Sigmoid colon (tissue), 7 donors: ENCODE results near the gene PPP2R2C. TPM values are rescaled to one million over a fixed set of nuclear protein-coding genes. Genes with fewer than 3 reads are reported as not detected.

Source experiments
- DNase-seq: peaks from one replicate; pipeline ENCODE4 v3.0.0-alpha.2; 2019
- H3K27ac ChIP-seq, 4 donors: fragments of 200-600 bp; sonication (generic); one replicate each; pipeline ENCODE4 v1.5.1; 2016 to 2019; ENCODE audit warnings: mild to moderate bottlenecking in 1 of 4
- H3K27me3 ChIP-seq, 3 donors: fragments of 200-600 bp; sonication (generic); one replicate each; pipeline ENCODE4 v1.5.1; 2019; ENCODE audit warnings: mild to moderate bottlenecking in 1 of 3
- H3K36me3 ChIP-seq, 4 donors: fragments of 200-600 bp; sonication (generic); one replicate each; pipeline ENCODE4 v1.5.1; 2016 to 2019
- H3K4me1 ChIP-seq, 4 donors: fragments of 200-600 bp; sonication (generic); one replicate each; pipeline ENCODE4 v1.5.1; 2017 to 2019
- H3K4me3 ChIP-seq, 4 donors: fragments of 200-600 bp; sonication (generic); one replicate each; pipeline ENCODE4 v1.5.1; 2017 to 2019; ENCODE audit warnings: mild to moderate bottlenecking in 2 of 4, moderate library complexity in 1 of 4
- H3K9me3 ChIP-seq, 4 donors: fragments of 200-600 bp in 3 of 4; sonication (generic) in 3 of 4; one replicate each; pipeline versions ENCODE4 v1.5.1 to v1.6.1; 2013 to 2019
- EP300 ChIP-seq, 4 donors: sonication (generic); formaldehyde crosslinking; IDR thresholded peaks; one replicate each; pipeline ENCODE4 v1.6.1; 2017; ENCODE audit warnings: antibody characterized with exemption in 4 of 4
- POLR2A ChIP-seq, 2 donors: fragments of 450-650 bp; IDR thresholded peaks; one replicate each; pipeline ENCODE4 v1.6.1; 2016; ENCODE audit warnings: antibody characterized with exemption in 2 of 2, mild to moderate bottlenecking in 2 of 2, moderate library complexity in 2 of 2
- POLR2AphosphoS5 ChIP-seq, 4 donors: sonication (generic); formaldehyde crosslinking; IDR thresholded peaks; one replicate each; pipeline ENCODE4 v1.6.1; 2017; ENCODE audit warnings: antibody characterized with exemption in 4 of 4
- WGBS, 2 donors: extraction: QIAGEN DNeasy Blood & Tissue Kit; methylation state at CpG; one replicate each; pipeline ENCODE4 v1.1.7; 2013; 5-methylcytosine and 5-hydroxymethylcytosine counted together
- intact Hi-C: fragments of 100-400 bp; cut with DNase I; formaldehyde crosslinking; loops from one replicate; pipeline ENCODE4 v1.15.1; 2023
- polyA plus RNA-seq, 3 donors: library from polyadenylated mRNA; stranded (reverse); fragments of 200-250 nt; gene quantifications; one replicate each; pipeline ENCODE4 v1.2.3, GENCODE V29; 2013
- total RNA-seq, 4 donors: library from RNA; depleted of rRNA; stranded (reverse); fragments of >200 nt; gene quantifications; one replicate each; pipeline ENCODE4 v1.1.0, GENCODE V29; 2016
- TF ChIP-seq, protein P1 (sequence below), 4 experiments: fragments of 450-650 bp in 3 of 4; fragments of 200-600 bp in 1 of 4; IDR thresholded peaks; one replicate each; pipeline ENCODE4 v1.5.1; 2016 to 2019; ENCODE audit warnings: antibody characterized with exemption in 4 of 4, mild to moderate bottlenecking in 3 of 4, moderate library complexity in 2 of 4
- donor health status: healthy with polysubstance abuse.
- donor health status: Bipolar disorder and iron deficiency.
- donor health status: healthy.

The PPP2R2C gene
- total and polyA plus RNA-seq, 7 donors, result 0.49 to 2.8 (median 1.1) TPM; not detected in 2

GRCh38 chr4:6468376-6468775, 4.0 kb downstream of the PPP2R2C start:
- no peaks in the 10 kb centered on the region for H3K9me3 ChIP-seq
- no peak overlapping the region for H3K27ac ChIP-seq
- intact Hi-C loops, result no loop called here
- H3K4me1 ChIP-seq, result peaks cover 0 to 21% (median 20%) of the 10 kb centered on the region in 4 donors
- no peak for TF ChIP-seq POLR2AphosphoS5 (IDR thresholded peaks at IDR 0.05)
- no peak for TF ChIP-seq EP300 (IDR thresholded peaks at IDR 0.05)
- TF ChIP-seq, protein P1, sequence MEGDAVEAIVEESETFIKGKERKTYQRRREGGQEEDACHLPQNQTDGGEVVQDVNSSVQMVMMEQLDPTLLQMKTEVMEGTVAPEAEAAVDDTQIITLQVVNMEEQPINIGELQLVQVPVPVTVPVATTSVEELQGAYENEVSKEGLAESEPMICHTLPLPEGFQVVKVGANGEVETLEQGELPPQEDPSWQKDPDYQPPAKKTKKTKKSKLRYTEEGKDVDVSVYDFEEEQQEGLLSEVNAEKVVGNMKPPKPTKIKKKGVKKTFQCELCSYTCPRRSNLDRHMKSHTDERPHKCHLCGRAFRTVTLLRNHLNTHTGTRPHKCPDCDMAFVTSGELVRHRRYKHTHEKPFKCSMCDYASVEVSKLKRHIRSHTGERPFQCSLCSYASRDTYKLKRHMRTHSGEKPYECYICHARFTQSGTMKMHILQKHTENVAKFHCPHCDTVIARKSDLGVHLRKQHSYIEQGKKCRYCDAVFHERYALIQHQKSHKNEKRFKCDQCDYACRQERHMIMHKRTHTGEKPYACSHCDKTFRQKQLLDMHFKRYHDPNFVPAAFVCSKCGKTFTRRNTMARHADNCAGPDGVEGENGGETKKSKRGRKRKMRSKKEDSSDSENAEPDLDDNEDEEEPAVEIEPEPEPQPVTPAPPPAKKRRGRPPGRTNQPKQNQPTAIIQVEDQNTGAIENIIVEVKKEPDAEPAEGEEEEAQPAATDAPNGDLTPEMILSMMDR (IDR thresholded peaks at IDR 0.05), result no peak
- TF ChIP-seq POLR2A (IDR thresholded peaks at IDR 0.05), result no peak
- 88 to 93% methylated on average over 1 of the region's 1 CpG for WGBS, 2 donors
- H3K36me3 ChIP-seq, result no peaks in the 10 kb centered on the region
- DNase-seq, result peak; percentile 26
- peaks cover 7 to 66% (median 44%) of the 10 kb centered on the region in 3 donors for H3K27me3 ChIP-seq
- no peak overlapping the region for H3K4me3 ChIP-seq

DNA sequence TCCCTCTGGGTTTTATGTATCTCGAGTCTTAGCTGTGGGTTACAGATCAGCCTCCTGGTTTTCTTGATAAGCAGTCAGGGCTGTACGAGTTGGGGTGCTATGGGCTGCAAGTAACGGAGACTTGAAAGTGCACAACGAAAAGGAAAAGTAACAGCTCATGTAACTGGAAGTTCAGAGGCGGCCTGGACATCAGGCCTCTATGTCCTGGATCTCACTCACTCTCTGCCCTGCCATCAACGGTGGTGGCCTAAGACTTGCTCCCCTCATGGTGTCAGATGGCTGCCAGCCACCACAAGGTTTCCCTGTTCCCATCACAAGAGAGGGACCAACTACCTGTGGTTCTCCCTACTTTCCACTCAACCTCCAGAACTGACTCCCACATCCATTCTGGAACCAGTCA, 4.8 kb downstream of the PPP2R2C start:
- peak; percentile 11 for DNase-seq
- Histone ChIP-seq H3K27ac (no peak overlapping the region), H3K9me3 (no peaks in the 10 kb centered on the region), H3K36me3 (no peaks in the 10 kb centered on the region), H3K4me1 (peaks cover 0 to 21% (median 20%) of the 10 kb centered on the region in 4 donors), H3K4me3 (no peak overlapping the region), H3K27me3 (peaks cover 5 to 64% (median 36%) of the 10 kb centered on the region in 3 donors)
- 62 to 73% methylated on average over 6 of the region's 6 CpGs for WGBS, 2 donors
- TF ChIP-seq EP300 (IDR thresholded peaks at IDR 0.05) (no peak), POLR2A (IDR thresholded peaks at IDR 0.05) (no peak), POLR2AphosphoS5 (IDR thresholded peaks at IDR 0.05) (no peak)
- TF ChIP-seq, protein P1 (IDR thresholded peaks at IDR 0.05), result no peak
- intact Hi-C loops, result no loop called here

- peaks cover 4 to 60% (median 33%) of the 10 kb centered on the region in 3 donors for H3K27me3 ChIP-seq
- intact Hi-C loops, result no loop called here
Measured at GRCh38 chr4:6466756-6467381, 5.5 kb downstream of the PPP2R2C start.

GRCh38 chr4:6465955-6466354, 6.5 kb downstream of the PPP2R2C start:
- H3K27me3 ChIP-seq, result peaks cover under 1 to 51% (median 24%) of the 10 kb centered on the region in 3 donors
- no peaks in the 10 kb centered on the region for H3K9me3 ChIP-seq
- peaks cover 0 to 10% (median 9%) of the 10 kb centered on the region in 4 donors for H3K4me1 ChIP-seq
- DNase-seq, result peak; percentile 25
- no peak overlapping the region for H3K4me3 ChIP-seq
- TF ChIP-seq POLR2AphosphoS5 (IDR thresholded peaks at IDR 0.05), result no peak
- TF ChIP-seq, protein P1 (IDR thresholded peaks at IDR 0.05), result no peak
- TF ChIP-seq EP300 (IDR thresholded peaks at IDR 0.05), result no peak
- TF ChIP-seq POLR2A (IDR thresholded peaks at IDR 0.05), result no peak
- H3K36me3 ChIP-seq, result no peaks in the 10 kb centered on the region
- H3K27ac ChIP-seq, result no peak overlapping the region
- WGBS, 2 donors, result 84 to 86% methylated on average over 11 of the region's 11 CpGs
- intact Hi-C loops, result no loop called here

More at GRCh38 chr4:6466756-6467381, 5.5 kb downstream of the PPP2R2C start:
- Histone ChIP-seq H3K4me3 (no peak overlapping the region), H3K36me3 (no peaks in the 10 kb centered on the region), H3K4me1 (peaks cover 0 to 19% (median 18%) of the 10 kb centered on the region in 4 donors), H3K27ac (no peak overlapping the region), H3K9me3 (no peaks in the 10 kb centered on the region)
- WGBS, 2 donors, result 64 to 72% methylated on average over 9 of the region's 9 CpGs
- DNase-seq, result peak; percentile 30
- TF ChIP-seq, protein P1 (IDR thresholded peaks at IDR 0.05), result no peak
- no peak for TF ChIP-seq POLR2AphosphoS5 (IDR thresholded peaks at IDR 0.05)
- no peak for TF ChIP-seq EP300 (IDR thresholded peaks at IDR 0.05)
